HG03432 (cell line): ENCODE results near the gene TMEM254.
"Not testable (repeated sequence)": the region's sequence is repeated elsewhere in the genome, so short reads cannot be mapped to it uniquely, and the experiment has no call there.

Experiments
- ATAC-seq: cut with Tn5 transposase; IDR thresholded peaks from one replicate; pipeline ENCODE4 v1.9.1; 2021; ENCODE audit warnings: mild to moderate bottlenecking, moderate library complexity; ENCODE audit not compliant: unreplicated experiment

Gene TMEM254, protein sequence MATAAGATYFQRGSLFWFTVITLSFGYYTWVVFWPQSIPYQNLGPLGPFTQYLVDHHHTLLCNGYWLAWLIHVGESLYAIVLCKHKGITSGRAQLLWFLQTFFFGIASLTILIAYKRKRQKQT

DNA sequence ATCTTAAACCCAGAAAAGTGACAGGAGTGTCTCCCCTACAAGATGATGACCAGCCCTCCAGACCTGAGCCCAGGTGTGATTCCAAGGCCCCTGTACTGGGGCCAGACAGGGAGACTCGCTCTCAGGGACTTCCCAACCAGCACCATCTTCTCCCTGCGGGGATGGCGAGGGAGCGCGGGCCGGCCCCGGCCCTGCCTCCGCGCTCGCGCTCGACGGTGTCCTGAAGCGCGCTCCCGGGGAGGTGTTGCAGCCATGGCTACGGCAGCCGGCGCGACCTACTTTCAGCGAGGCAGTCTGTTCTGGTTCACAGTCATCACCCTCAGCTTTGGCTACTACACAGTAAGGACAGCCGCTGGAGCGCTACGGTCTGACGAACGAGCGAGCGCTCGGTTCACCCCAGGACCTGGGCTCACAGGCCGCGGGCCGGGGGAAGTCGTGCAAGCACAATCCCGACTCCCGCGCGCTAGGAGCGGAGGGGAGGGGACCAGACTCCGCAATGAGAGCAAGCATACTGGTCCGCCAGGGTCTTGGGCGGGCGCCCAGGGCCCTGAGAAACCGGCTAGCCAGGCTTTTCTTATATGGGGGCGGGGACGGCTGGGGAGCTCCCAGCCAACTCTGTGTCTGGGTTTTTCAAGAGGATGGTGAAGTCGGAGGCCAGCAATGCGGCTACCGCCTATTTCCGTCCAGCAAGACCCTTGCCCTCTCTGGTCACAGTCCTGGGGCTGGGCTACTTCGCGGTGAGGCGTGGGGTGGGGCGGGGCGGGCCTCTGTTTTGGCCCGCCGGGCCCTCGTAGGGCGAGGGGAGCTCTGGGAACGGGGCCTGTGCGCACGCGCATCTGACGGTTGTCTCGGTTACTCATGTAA lies at the start of gene TMEM254:
TSS of gene TMEM254 (plus strand) at position 218 of the 864 bp plus-strand sequence. CDS start at position 253, 35 bp downstream.
- peak; percentile 89 for ATAC-seq

DNA sequence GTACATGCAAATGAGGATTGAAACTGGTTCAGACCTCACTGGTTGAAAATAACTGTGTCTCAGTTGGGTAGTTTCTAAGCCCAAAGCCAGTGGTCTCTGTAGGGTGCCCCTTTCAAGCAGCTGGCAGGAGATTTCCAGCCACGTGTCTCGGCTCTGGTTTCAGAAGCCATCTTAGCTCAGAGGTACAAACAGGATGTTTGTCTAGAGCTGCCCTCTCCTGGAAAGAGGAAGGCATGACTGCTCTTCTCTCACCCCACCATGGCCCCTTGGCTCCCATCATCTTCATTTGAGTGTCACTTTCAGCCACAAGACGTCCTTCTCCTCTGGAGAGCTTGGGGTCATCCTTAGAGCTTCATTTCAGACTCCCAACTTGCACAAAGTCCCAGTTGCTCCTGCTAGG lies 49.3 kb upstream of the TMEM254 start:
- peak; percentile 82 for ATAC-seq

DNA sequence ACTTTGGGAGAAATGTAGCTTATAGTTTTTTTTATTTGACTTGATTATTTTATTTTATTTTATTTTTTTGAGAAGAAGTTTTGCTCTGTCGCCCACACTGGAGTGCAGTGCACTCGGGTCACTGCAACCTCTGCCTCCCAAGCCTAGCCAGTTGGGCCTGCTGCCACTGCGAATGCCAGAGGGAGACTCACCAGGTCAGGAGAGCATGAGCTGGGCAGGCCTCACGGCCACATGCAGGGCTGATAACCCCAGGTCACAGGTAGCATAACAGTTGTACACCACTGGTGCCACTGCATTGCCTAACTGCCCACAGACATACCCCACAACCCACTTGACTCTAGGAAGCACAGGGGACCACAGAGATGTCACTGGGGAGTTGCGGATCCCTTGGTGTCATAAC lies 48.6 kb upstream of the TMEM254 start:
- not testable (repeated sequence) for ATAC-seq

DNA sequence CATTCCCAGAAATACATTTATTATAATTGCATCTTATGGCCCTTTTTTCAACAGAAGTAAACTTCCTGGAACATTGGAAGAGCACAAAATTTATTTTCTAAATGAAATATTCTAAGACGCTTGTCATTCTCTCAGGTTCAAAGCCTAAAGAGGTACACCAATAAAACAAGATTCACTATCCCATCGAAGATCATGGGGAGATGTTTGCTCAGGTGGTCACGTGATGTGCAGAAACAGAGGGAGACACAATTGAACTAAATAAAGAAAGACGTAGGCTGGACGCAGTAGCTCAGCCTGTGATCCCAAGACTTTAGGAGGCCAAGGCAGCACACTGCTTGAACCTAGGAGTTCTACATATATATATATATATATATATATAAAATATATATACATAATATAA lies 46.0 kb upstream of the TMEM254 start:
- no peak for ATAC-seq

DNA sequence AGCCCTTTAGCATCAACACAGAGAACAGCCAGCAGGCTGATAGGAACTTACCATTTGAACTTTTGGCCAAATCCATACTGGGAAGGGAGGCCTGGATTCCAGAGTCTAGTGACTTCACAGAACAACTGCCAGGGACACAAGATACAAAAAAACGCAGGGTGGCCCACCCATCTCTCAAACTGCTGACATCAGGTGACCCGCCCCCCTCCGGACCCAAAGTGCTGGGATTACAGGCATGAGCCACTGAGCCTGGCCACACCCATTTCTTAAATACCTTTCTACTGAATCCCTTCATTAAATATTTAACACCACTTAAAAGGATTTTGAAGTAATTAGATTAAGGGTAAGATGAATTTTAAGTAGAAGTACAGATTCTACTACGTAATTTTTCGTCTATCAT lies 43.7 kb upstream of the TMEM254 start:
- not testable (repeated sequence) for ATAC-seq

DNA sequence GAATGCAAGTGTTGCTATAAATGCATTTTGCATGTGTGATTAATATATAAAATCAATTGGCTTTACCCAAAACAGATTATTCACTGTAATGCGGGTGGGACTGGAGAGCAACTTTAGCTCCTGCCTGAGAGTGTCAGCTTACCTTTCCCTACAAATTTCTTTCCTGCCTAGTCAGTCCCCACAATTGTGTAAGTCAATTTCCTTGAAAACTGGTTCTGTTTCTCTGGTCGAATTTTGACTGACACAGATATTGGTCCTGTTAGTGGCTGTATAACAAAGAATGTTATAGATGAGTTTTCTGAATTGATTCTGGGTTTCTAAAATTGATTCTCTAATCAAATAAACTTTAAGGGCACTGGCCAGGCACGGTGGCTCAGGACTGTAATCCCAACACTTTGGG lies 43.0 kb upstream of the TMEM254 start:
- not testable (repeated sequence) for ATAC-seq

DNA sequence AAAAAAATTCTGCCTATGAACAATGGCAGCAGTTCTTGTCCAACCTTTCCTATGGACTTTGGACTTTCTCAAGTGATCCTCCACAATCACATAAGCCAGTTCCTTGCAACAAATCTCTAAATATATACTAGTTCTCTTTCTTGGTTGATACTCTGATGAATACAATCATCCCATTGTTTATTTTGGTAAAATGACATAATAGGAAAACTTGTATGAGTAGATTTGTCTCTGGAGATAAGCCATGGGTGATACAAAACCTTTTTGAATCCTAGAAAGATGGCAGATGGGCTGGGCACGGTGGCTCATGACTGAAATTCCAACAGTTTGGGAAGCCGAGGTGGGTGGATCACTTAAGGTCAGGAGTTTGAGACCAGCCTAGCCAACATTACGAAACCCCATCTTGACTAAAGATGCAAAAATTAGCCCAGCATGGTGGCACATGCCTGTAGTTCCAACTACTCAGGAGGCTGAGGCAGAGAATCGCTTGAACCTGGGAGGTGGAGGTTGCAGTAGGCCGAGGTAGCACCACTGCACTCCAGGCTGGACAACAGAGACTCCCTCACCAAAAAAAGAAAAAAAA lies 41.5 kb upstream of the TMEM254 start:
- not testable (repeated sequence) for ATAC-seq

DNA sequence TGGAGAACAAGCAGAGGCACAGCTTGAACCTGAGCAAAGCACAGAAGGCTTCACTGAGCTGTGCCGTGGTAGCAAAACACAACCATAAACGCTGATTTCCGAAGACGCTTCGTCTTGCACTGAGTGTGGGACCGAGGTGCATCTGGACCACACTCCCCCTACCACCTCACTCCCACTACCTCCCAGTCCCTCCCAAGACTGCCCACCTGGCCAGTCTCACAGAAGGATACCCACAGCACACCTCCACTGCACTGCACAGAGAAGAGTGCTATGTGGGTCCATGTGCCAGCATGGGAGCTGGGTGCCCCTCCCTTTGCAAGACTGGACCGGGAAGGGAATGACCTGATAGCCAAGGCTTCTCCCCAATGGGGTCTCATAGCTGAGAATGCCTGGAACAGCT lies 40.2 kb upstream of the TMEM254 start:
- not testable (repeated sequence) for ATAC-seq

DNA sequence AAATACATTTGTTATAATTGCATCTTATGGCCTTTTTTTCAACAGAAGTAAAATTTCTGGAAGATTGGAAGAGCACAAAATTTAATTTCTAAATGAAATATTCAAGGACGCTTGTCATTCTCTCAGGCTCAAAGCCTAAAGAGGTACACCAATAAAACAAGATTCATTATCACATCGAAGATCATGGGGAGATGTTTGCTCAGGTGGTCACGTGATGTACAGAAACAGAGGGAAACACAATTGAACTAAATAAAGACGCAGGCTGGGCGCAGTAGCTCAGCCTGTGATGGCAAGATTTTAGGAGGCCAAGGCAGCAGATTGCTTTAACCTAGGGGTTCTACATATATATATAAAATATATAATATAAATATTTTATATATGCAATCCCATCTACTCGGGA lies 37.3 kb upstream of the TMEM254 start:
- ATAC-seq, result no peak

DNA sequence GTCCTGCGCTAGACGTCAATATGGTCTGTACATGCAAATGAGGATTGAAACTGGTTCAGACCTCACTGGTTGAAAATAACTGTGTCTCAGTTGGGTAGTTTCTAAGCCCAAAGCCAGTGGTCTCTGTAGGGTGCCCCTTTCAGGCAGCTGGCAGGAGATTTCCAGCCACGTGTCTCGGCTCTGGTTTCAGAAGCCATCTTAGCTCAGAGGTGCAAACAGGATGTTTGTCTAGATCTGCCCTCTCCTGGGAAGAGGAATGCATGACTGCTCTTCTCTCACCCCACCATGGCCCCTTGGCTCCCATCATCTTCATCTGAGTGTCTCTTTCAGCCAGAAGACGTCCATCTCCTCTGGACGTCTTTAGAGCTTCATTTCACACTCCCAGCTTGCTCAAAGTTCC lies 33.5 kb upstream of the TMEM254 start:
- ATAC-seq, result not testable (repeated sequence)

DNA sequence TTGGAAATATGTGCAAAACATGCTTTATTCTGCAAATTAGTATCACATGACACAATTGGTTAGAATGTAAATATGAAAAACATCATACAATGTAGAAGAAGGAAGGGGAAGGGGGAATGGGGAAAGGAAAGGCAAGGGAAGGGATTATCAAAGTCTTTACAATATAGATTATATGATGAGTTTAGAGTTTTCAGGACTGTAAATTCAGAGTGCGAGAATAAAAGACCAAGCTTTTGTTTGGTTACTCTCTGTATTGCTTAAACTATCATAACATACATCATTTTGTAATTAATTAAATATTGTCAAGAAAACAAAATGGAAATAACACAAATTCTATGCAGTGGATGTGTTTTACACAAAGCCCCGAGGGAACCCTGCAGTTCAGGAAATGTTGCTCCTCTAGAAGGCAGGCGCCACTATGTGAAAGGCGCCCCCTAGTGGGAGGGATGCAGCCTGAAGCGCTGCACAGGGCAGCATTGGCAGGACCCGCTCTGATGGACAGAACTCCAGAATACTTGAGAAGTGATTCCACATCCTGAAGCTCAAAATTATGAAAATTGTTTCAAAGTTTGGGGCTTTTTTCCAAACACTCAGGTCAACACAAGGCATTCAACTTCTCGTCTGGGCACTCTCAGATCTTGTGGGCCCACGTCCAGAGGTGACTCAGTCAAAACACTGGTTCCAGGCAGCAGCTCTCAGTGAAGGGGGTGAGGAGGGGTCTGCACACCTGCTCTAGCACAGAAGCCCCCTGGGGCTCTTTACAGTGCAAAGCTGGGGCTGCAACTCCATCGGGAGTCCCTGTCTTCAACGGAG lies 31.6 kb upstream of the TMEM254 start:
- ATAC-seq, result peak; percentile 85

DNA sequence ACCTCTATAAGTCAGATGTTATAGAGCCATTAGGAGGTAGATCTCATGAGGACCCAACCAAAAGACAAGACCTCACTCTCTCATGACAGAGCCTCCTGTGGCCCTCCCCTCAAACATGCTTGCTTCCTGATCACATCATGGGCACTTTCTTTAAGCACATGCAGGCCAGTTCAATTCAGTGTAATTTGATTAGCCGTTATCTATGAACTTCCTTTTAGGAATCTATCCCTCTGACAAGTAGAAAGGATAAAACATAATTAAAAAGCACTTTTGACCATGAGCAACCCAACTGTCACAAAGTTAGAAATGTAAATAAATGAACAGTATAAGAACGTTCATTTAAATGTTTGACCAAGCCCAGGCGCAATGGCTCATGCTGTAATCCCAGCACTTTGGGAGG lies 27.7 kb upstream of the TMEM254 start:
- no peak for ATAC-seq

DNA sequence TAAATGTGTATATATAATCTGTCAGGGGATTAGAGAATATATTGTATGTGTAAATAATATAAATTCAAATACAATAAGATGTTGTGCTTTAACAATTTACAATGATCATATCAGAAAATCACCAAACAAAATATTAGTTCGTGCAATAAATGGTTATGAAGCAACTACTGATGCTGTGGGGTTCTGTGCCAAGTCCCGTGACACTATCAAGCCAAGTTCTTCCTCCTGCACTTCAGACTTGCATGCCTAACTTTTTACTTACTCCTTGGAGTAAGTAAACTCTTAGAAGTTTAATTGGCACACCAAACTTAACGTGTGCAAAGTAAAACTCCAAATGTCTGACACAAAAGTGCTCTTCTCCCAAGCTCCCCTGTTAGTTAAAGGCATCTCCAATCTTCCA lies 26.5 kb upstream of the TMEM254 start:
- no peak for ATAC-seq

DNA sequence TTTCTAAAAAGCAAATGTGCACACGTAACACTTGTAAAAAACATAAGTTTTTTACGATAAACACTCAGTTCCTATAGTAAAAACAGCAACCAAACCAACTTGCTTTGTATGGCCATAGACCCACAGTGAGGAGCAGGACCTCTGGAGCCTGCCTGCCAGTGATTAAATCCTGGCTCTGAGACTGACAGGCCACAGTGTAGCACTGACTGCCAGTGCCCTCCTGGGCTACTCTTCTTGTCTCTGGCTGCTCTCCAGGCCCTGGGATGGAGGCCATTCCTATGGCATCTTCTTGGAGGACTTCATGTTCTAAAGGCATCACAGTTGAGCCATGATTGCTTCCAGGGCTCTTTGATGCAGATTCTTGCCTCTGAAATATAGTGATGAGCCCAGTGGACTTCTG lies 22.7 kb upstream of the TMEM254 start:
- ATAC-seq, result no peak

DNA sequence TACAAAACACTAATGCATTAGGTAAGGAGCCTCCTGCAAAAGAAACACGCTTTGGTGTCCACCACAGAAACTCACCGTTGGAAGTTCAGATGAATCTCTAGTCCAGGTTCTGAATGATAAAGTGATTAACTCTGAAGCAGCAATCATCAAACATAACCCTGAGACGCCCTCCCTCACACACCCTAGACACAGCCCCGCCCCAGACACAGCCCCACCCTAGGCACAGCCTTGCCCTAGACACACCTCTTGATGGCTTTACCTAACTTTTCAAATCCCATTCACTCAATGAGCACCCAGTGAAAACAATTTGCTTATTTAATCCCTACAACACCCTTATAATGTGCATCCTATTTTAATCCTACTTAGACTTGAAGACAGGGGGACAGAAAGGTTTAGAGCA lies 21.3 kb upstream of the TMEM254 start:
- ATAC-seq, result no peak

DNA sequence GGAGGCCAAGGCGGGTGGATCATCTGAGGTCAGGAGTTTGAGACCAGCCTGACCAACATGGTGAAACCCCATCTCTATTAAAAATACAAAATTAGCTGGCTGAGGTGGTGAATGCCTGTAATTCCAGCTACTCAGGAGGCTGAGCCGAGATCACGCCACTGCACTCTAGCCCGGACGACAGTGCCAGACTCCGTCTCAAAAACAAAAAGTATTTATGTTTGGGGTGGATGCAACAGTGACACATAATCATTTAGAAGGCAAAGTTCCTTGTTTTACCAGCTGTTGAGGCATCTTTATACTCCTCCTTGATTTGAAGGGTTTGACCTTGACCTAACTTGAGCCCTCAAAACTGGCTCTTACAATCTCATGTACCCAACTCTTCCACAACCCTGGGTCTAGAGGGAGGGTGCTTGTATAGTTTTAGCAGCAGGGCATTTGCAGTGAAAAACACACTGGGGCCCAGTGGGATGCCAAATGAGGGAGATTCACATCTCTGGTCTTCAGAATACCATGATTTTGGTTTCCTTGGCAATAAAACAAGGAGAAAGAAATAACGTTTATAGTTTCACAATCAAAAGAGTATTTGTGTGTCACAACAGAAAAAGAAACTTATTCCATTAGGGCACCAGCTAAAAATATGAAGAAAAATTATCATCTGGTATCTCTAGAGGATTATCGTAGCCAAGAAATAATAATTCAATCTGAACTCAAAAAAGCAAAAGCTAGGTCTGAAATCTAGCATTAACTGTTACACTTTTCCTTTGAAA lies 14.2 kb upstream of the TMEM254 start:
- ATAC-seq, result no peak

DNA sequence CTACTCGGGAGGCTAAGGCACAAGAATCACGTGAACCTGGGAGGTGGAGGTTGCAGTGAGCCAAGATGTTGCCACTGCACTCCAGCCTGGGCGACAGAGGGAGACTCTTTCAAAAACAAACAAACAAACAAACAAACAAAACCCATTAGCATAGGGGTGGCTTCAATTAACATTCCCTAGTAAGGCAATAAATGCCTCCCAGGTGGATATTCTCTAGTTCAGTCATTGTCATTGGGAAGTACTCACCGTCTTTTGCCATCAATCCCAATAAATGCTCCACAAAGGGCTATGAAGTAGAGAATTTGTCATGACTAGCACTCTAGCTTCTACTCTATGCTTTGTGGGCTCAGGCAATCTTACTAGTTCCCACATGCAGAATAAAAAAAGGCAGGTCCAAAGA lies 11.7 kb upstream of the TMEM254 start:
- ATAC-seq, result no peak

DNA sequence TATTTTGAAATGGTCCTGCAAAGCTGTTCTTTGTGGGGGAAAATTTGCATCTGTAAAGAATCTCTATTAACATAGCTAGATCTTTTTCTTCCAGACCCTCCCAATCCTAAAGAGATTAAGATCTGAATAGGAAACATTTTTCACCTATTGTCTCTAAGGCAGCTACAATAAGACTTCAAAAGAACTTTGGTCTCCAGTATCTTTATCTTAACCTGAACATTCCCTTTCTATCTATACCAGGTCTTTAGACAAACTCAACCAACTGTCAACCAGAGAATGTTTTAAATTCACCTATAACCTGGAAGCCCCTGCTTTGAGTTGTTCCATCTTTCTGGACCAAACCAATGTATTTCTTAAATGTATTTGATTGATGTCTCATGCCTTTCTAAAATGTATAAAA lies 10.6 kb upstream of the TMEM254 start:
- not testable (repeated sequence) for ATAC-seq

DNA sequence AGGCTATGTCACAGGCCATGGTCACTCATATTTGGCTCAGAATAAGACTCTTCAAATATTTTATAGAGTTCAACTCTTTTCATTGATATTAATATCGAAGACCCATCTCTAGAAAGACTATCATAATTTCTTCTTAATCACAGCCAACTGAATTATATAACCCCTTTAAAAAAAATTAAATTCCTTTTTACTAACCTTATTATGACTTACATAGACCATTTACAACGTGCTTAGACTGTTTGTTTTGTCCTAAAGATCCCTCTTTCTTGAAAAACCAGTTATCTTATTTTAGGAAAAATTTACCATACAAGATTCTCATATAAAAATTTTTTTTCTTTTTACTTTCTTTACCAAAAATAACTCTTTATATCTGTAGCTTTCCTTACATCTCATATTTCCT lies 10.2 kb upstream of the TMEM254 start:
- no peak for ATAC-seq

DNA sequence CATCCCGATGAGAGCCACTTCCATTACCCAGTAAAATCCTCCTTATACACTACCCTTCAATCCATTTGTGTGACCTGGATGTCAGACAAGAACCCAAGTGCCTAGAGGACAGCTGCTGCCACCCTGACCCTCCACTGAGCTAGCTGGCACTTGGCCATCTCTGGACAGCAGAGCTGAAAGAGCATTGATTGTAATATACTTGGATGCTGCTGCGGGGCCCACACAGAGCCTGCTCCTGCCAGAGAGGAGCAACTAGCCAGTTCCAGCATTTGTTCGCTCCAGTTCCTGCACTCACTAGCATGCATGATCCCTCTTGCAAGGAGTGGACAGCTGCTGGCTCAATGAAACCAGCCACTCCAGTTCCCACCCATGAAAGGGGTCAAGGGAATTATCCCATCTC lies 8.4 kb upstream of the TMEM254 start:
- no peak for ATAC-seq

DNA sequence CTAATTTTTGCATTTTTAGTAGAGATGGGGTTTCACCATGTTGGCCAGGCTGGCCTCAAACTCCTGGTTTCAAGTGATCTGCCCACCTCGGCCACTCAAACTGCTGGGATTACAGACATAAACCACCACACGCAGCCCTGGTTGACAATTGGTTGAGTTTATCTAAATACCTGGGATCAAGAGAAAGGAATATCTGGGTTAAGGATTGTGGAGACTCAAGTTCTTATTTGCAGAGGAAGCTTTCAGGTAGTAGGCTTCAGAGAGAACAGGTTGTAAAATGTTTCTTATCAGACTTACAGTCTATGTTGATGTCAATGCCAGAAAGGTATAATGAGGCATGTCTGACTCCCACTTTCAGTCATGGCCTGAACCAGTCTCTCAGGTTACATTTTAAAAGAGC lies 5.9 kb upstream of the TMEM254 start:
- no peak for ATAC-seq
